H9 (cell line): Measurements from ENCODE around the gene ITPK1. TPM values are rescaled to one million over a fixed set of nuclear protein-coding genes. Genes with fewer than 3 reads are reported as not detected.
A peak's percentile ranks its signal among the peaks of the same experiment; 100 is the strongest.

Experiments used
- DNase-seq: peaks from one replicate; pipeline ENCODE4 v3.0.0-alpha.2; 2017
- H2AFZ ChIP-seq: one replicate; pipeline ENCODE4 v1.6.1; 2013; ENCODE audit warnings: mild to moderate bottlenecking, low read length, control low read depth, moderate library complexity
- H2AK5ac ChIP-seq: 2 replicates; pipeline ENCODE4 v1.6.1; 2013; ENCODE audit warnings: low read length, control low read depth, mixed read lengths; ENCODE audit not compliant: insufficient read length
- H2BK120ac ChIP-seq: one replicate; pipeline ENCODE4 v1.6.1; 2013; ENCODE audit warnings: low read depth, mild to moderate bottlenecking, low read length, control low read depth, inconsistent platforms; ENCODE audit not compliant: poor library complexity, severe bottlenecking
- H2BK12ac ChIP-seq: 2 replicates; pipeline ENCODE4 v1.6.1; 2013; ENCODE audit warnings: low read length, control low read depth, mixed read lengths, low read depth; ENCODE audit not compliant: insufficient read length
- H2BK15ac ChIP-seq: 2 replicates; pipeline ENCODE4 v1.6.1; 2013; ENCODE audit warnings: low read depth, low read length, control low read depth
- H2BK20ac ChIP-seq: one replicate; pipeline ENCODE4 v1.6.1; 2013; ENCODE audit warnings: low read depth, mild to moderate bottlenecking, low read length, control low read depth, inconsistent platforms; ENCODE audit not compliant: poor library complexity, severe bottlenecking
- H2BK5ac ChIP-seq: 2 replicates; pipeline ENCODE4 v1.6.1; 2013; ENCODE audit warnings: low read length, control low read depth, mixed read lengths; ENCODE audit not compliant: insufficient read length
- H3K14ac ChIP-seq: 2 replicates; pipeline ENCODE4 v1.6.1; 2013; ENCODE audit warnings: low read length, control low read depth; ENCODE audit not compliant: insufficient read depth
- H3K18ac ChIP-seq: 2 replicates; pipeline ENCODE4 v1.6.1; 2013; ENCODE audit warnings: low read depth, mild to moderate bottlenecking, mixed read lengths, low read length, control low read depth; ENCODE audit not compliant: insufficient read length
- H3K23ac ChIP-seq: 2 replicates; pipeline ENCODE4 v1.6.1; 2013; ENCODE audit warnings: low read length, control low read depth, mixed read lengths, low read depth; ENCODE audit not compliant: insufficient read length
- H3K23me2 ChIP-seq: 2 replicates; pipeline ENCODE4 v1.6.1; 2013; ENCODE audit warnings: low read depth, mild to moderate bottlenecking, mixed read lengths, low read length, control low read depth; ENCODE audit not compliant: insufficient read length, poor library complexity, severe bottlenecking
- H3K27ac ChIP-seq: 2 replicates; pipeline ENCODE4 v1.5.1; 2013; ENCODE audit warnings: low read length, control low read depth, mixed read lengths, low read depth; ENCODE audit not compliant: insufficient read length
- H3K27me3 ChIP-seq: 2 replicates; pipeline ENCODE4 v1.6.1; 2013; ENCODE audit warnings: low read length, control low read depth, inconsistent platforms; ENCODE audit not compliant: insufficient read depth
- H3K4ac ChIP-seq: 2 replicates; pipeline ENCODE4 v1.6.1; 2013; ENCODE audit warnings: low read depth, mild to moderate bottlenecking, control low read depth, inconsistent platforms, low read length, moderate library complexity
- H3K4me1 ChIP-seq: 2 replicates; pipeline ENCODE4 v1.6.1; 2013; ENCODE audit warnings: low read length, control low read depth, inconsistent platforms; ENCODE audit not compliant: insufficient read depth
- H3K4me2 ChIP-seq: 2 replicates; pipeline ENCODE4 v1.6.1; 2013; ENCODE audit warnings: low read length, control low read depth, mixed read lengths; ENCODE audit not compliant: insufficient read length, insufficient read depth
- H3K56ac ChIP-seq: 2 replicates; pipeline ENCODE4 v1.6.1; 2013; ENCODE audit warnings: low read depth, mild to moderate bottlenecking, mixed read lengths, low read length, control low read depth; ENCODE audit not compliant: insufficient read length
- H3K79me1 ChIP-seq: 2 replicates; pipeline ENCODE4 v1.6.1; 2013; ENCODE audit warnings: low read depth, mild to moderate bottlenecking, moderate library complexity, low read length, control low read depth, inconsistent platforms; ENCODE audit not compliant: insufficient read depth, poor library complexity, severe bottlenecking
- H3K79me2 ChIP-seq: 2 replicates; pipeline ENCODE4 v1.6.1; 2013; ENCODE audit warnings: low read length, control low read depth, inconsistent platforms; ENCODE audit not compliant: insufficient read depth
- H3K9ac ChIP-seq: 2 replicates; pipeline ENCODE4 v1.6.1; 2013; ENCODE audit warnings: low read length, control low read depth, mixed read lengths; ENCODE audit not compliant: insufficient read length; ENCODE audit errors: extremely low read depth
- H3K9me3 ChIP-seq: one replicate; pipeline ENCODE4 v1.6.1; 2013; ENCODE audit warnings: low read depth, low read length, inconsistent platforms; ENCODE audit not compliant: control insufficient read depth
- H3T11ph ChIP-seq: one replicate; pipeline ENCODE4 v1.6.1; 2013; ENCODE audit warnings: mild to moderate bottlenecking, low read length, control low read depth, inconsistent platforms
- H4K20me1 ChIP-seq: one replicate; pipeline ENCODE4 v1.6.1; 2013; ENCODE audit not compliant: control insufficient read depth, insufficient read length, insufficient read depth
- H4K5ac ChIP-seq: 2 replicates; pipeline ENCODE4 v1.6.1; 2013; ENCODE audit warnings: low read depth, mild to moderate bottlenecking, mixed read lengths, low read length, control low read depth; ENCODE audit not compliant: insufficient read length
- H4K8ac ChIP-seq: replicated peaks from 2 replicates; pipeline ENCODE4 v1.6.1; 2013; ENCODE audit warnings: low read length, control low read depth, mixed read lengths, low read depth; ENCODE audit not compliant: insufficient read length
- H4K91ac ChIP-seq: 2 replicates; pipeline ENCODE4 v1.6.1; 2013; ENCODE audit warnings: low read depth, mild to moderate bottlenecking, moderate library complexity, mixed read lengths, low read length, control low read depth; ENCODE audit not compliant: insufficient read length
- H3K27ac Mint-ChIP-seq, 3 experiments: 2 replicates in 2 of 3; 3 replicates in 1 of 3; pipeline ENCODE4 v1.8.0; 2020 to 2021; ENCODE audit warnings: mixed read lengths in 3 of 3, mild to moderate bottlenecking in 1 of 3, moderate library complexity in 1 of 3
- H3K27me3 Mint-ChIP-seq: 2 replicates; pipeline ENCODE4 v1.8.0; 2021; ENCODE audit warnings: low read depth, mild to moderate bottlenecking, moderate library complexity, mixed read lengths
- H3K36me3 Mint-ChIP-seq, 3 experiments: 2 replicates in 2 of 3; 3 replicates in 1 of 3; pipeline ENCODE4 v1.8.0; 2020 to 2021; ENCODE audit warnings: low read depth in 3 of 3, mixed read lengths in 3 of 3; ENCODE audit not compliant: insufficient read depth in 1 of 3
- H3K4me1 Mint-ChIP-seq, 2 experiments: 2 replicates each; pipeline ENCODE4 v1.8.0; 2020; ENCODE audit warnings: mixed read lengths in 2 of 2
- H3K4me3 Mint-ChIP-seq, 2 experiments: 2 replicates in 1 of 2; 3 replicates in 1 of 2; pipeline ENCODE4 v1.8.0; 2020 to 2021; ENCODE audit warnings: mild to moderate bottlenecking in 2 of 2, mixed read lengths in 2 of 2, moderate library complexity in 1 of 2
- H3K9me3 Mint-ChIP-seq, 2 experiments: 2 replicates in 1 of 2; 3 replicates in 1 of 2; pipeline ENCODE4 v1.8.0; 2020; ENCODE audit warnings: mild to moderate bottlenecking in 2 of 2, mixed read lengths in 2 of 2, moderate library complexity in 1 of 2
- WGBS: extraction: QIAGEN DNeasy Blood & Tissue Kit; methylation state at CpG from one replicate; pipeline ENCODE4 v1.1.7; 2013; ENCODE audit warnings: missing lambda C conversion rate, low lambda C conversion rate, mixed read lengths; ENCODE audit not compliant: insufficient read length; ENCODE audit errors: extremely low coverage; 5-methylcytosine and 5-hydroxymethylcytosine counted together
- total RNA-seq: library from RNA; stranded (reverse); gene quantifications from 2 replicates; pipeline ENCODE4 v1.2.1, GENCODE V29; 2021
- TF ChIP-seq, protein P1 (sequence below): fragments of 200-600 bp; sonication (generic); conservative IDR thresholded peaks from 3 replicates; pipeline ENCODE4 v1.8.0; 2021; ENCODE audit warnings: antibody characterized with exemption, mild to moderate bottlenecking

Gene ITPK1
- total RNA-seq, 1 experiment from 2014 or later, result 92.7 TPM

- Histone ChIP-seq H3K4me1 (peaks cover 2% of the 10 kb centered on the region; the same call in 1 of the 2 replicates), H2BK120ac (no peak overlapping the region), H2BK5ac (no peak overlapping the region), H2BK20ac (no peak overlapping the region), H4K20me1 (peaks cover 2% of the 10 kb centered on the region), H3K9ac (no peak overlapping the region), H3K23me2 (no peaks in the 10 kb centered on the region), H2AK5ac (no peak overlapping the region), H3K4me2 (no peak overlapping the region), H3K4ac (no peak overlapping the region), H2BK12ac (no peak overlapping the region), H3K27ac (no peak overlapping the region), H3K27me3 (no peaks in the 10 kb centered on the region), H2AFZ (no peak overlapping the region), H2BK15ac (no peak overlapping the region), H3K9me3 (no peaks in the 10 kb centered on the region), H3K79me2 (no peaks in the 10 kb centered on the region), H3K79me1 (no peaks in the 10 kb centered on the region), H3K14ac (no peak overlapping the region), H3K18ac (no peak overlapping the region), H4K5ac (no peak overlapping the region), H4K8ac (no peak overlapping the region), H3K56ac (no peak overlapping the region), H4K91ac (no peak overlapping the region), H3T11ph (no peak overlapping the region), H3K23ac (no peak overlapping the region)
- Mint-ChIP-seq H3K9me3 (no peaks in the 10 kb centered on the region), H3K4me1 (peaks cover 29 to 51% of the 10 kb centered on the region in 2 experiments), H3K27me3 (no peaks in the 10 kb centered on the region), H3K27ac (peak overlapping the region; percentile 23 to 96 (median 88); a peak in 4 of 7 replicates), H3K4me3 (no peak overlapping the region), H3K36me3 (peaks cover 2 to 3% (median 2%) of the 10 kb centered on the region in 3 experiments; a peak in 4 of 7 replicates)
- no CpG with 5 or more reads among the region's 1 CpG for WGBS
- TF ChIP-seq, protein P1, sequence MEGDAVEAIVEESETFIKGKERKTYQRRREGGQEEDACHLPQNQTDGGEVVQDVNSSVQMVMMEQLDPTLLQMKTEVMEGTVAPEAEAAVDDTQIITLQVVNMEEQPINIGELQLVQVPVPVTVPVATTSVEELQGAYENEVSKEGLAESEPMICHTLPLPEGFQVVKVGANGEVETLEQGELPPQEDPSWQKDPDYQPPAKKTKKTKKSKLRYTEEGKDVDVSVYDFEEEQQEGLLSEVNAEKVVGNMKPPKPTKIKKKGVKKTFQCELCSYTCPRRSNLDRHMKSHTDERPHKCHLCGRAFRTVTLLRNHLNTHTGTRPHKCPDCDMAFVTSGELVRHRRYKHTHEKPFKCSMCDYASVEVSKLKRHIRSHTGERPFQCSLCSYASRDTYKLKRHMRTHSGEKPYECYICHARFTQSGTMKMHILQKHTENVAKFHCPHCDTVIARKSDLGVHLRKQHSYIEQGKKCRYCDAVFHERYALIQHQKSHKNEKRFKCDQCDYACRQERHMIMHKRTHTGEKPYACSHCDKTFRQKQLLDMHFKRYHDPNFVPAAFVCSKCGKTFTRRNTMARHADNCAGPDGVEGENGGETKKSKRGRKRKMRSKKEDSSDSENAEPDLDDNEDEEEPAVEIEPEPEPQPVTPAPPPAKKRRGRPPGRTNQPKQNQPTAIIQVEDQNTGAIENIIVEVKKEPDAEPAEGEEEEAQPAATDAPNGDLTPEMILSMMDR, result no peak
- no peak for DNase-seq
These were observed 54.9 kb downstream of the ITPK1 start for GRCh38 chr14:93060841-93061240.
